ENCODE results near the gene GTF3C5. TPM values are rescaled to one million over a fixed set of nuclear protein-coding genes. Genes with fewer than 3 reads are reported as not detected.

The GTF3C5 gene
- total RNA-seq, 2 experiments from 2014 or later: 91.6 to 97.0 TPM

- Histone ChIP-seq H3K9me3 (ENCODE audit: low read length) (peaks cover 11% of the 10 kb centered on the region; the same call in 1 of the 2 replicates), H4K20me1 (ENCODE audit: insufficient read depth, low read length) (no peaks in the 10 kb centered on the region), H3K36me3 (ENCODE audit: insufficient read depth, low read length) (peaks cover 39% of the 10 kb centered on the region), H3K4me3 (ENCODE audit: low read depth, low read length, poor library complexity, severe bottlenecking) (no peak overlapping the region), H3K9me2 (ENCODE audit: insufficient read depth, low read length) (no peaks in the 10 kb centered on the region; the same call in 1 of the 2 replicates), H3K79me2 (ENCODE audit: insufficient read depth, low read depth, low read length) (no peaks in the 10 kb centered on the region), H3K4me2 (ENCODE audit: low read length) (no peak overlapping the region), H3K4me1 (ENCODE audit: insufficient read depth, low read length, poor library complexity, severe bottlenecking) (no peaks in the 10 kb centered on the region), H2AFZ (ENCODE audit: low read length) (no peak overlapping the region), H3K27ac (ENCODE audit: low read depth, low read length, poor library complexity, severe bottlenecking) (no peak overlapping the region)
- POLR2A ChIA-PET: interaction anchor here (0.7 kb wide), 1 partner anchor 48 kb away, joined by 6 read pairs; no protein-coding TSS in a partner anchor
- DNase-seq (ENCODE audit: low spot score): no peak
- CTCF ChIA-PET (ENCODE audit: unreplicated experiment): no interaction called here
- BruUV-seq (replicated peaks): no TSS peak
- intact Hi-C loops (cut with micrococcal nuclease; ENCODE audit: unreplicated experiment): no loop called here
- TF ChIP-seq CTCF (conservative IDR thresholded peaks at IDR 0.05; ENCODE audit: low read length): peak; percentile 42
- no peak for TF ChIP-seq EZH2phosphoT487 (IDR thresholded peaks at IDR 0.05; ENCODE audit: borderline replicate concordance, low read depth, low read length)
These were observed 64.1 kb downstream of the GTF3C5 start for GRCh38 chr9:133094842-133095393.

- no peak for DNase-seq (ENCODE audit: low spot score)
- Histone ChIP-seq H3K4me2 (ENCODE audit: low read length) (no peak overlapping the region), H3K9me3 (ENCODE audit: low read length) (peaks cover 11% of the 10 kb centered on the region; the same call in 1 of the 2 replicates), H3K4me1 (ENCODE audit: insufficient read depth, low read length, poor library complexity, severe bottlenecking) (no peaks in the 10 kb centered on the region), H4K20me1 (ENCODE audit: insufficient read depth, low read length) (no peaks in the 10 kb centered on the region), H2AFZ (ENCODE audit: low read length) (no peak overlapping the region), H3K9me2 (ENCODE audit: insufficient read depth, low read length) (no peaks in the 10 kb centered on the region; the same call in 1 of the 2 replicates), H3K4me3 (ENCODE audit: low read depth, low read length, poor library complexity, severe bottlenecking) (no peak overlapping the region), H3K27ac (ENCODE audit: low read depth, low read length, poor library complexity, severe bottlenecking) (no peak overlapping the region), H3K36me3 (ENCODE audit: insufficient read depth, low read length) (peaks cover 64% of the 10 kb centered on the region), H3K79me2 (ENCODE audit: insufficient read depth, low read depth, low read length) (no peaks in the 10 kb centered on the region)
- CTCF ChIA-PET (ENCODE audit: unreplicated experiment): no interaction called here
- intact Hi-C loops (cut with micrococcal nuclease; ENCODE audit: unreplicated experiment): no loop called here
- no peak for TF ChIP-seq CTCF (conservative IDR thresholded peaks at IDR 0.05; ENCODE audit: low read length)
- TF ChIP-seq EZH2phosphoT487 (IDR thresholded peaks at IDR 0.05; ENCODE audit: borderline replicate concordance, low read depth, low read length): no peak
- POLR2A ChIA-PET: no interaction called here
- no TSS peak for BruUV-seq (replicated peaks)
These were observed 67.4 kb downstream of the GTF3C5 start for GRCh38 chr9:133098104-133098754.

GRCh38 chr9:133098871-133099270, 68.1 kb downstream of the GTF3C5 start:
- no peaks in the 10 kb centered on the region for H4K20me1 ChIP-seq (ENCODE audit: insufficient read depth, low read length)
- no peak for DNase-seq (ENCODE audit: low spot score)
- H3K79me2 ChIP-seq (ENCODE audit: insufficient read depth, low read depth, low read length): no peaks in the 10 kb centered on the region
- no peak overlapping the region for H2AFZ ChIP-seq (ENCODE audit: low read length)
- H3K4me3 ChIP-seq (ENCODE audit: low read depth, low read length, poor library complexity, severe bottlenecking): no peak overlapping the region
- POLR2A ChIA-PET: no interaction called here
- CTCF ChIA-PET (ENCODE audit: unreplicated experiment): no interaction called here
- H3K4me2 ChIP-seq (ENCODE audit: low read length): no peak overlapping the region
- TF ChIP-seq EZH2phosphoT487 (IDR thresholded peaks at IDR 0.05; ENCODE audit: borderline replicate concordance, low read depth, low read length) (no peak), CTCF (conservative IDR thresholded peaks at IDR 0.05; ENCODE audit: low read length) (no peak)
- H3K9me2 ChIP-seq (ENCODE audit: insufficient read depth, low read length): no peaks in the 10 kb centered on the region; the same call in 1 of the 2 replicates
- peaks cover 11% of the 10 kb centered on the region; the same call in 1 of the 2 replicates for H3K9me3 ChIP-seq (ENCODE audit: low read length)
- H3K4me1 ChIP-seq (ENCODE audit: insufficient read depth, low read length, poor library complexity, severe bottlenecking): no peaks in the 10 kb centered on the region
- intact Hi-C loops (cut with micrococcal nuclease; ENCODE audit: unreplicated experiment): no loop called here
- no peak overlapping the region for H3K27ac ChIP-seq (ENCODE audit: low read depth, low read length, poor library complexity, severe bottlenecking)
- H3K36me3 ChIP-seq (ENCODE audit: insufficient read depth, low read length): peaks cover 70% of the 10 kb centered on the region
- BruUV-seq (replicated peaks): no TSS peak

All from OCI-LY7 (cell line).